Suprapubic skin (tissue), 3 donors: ENCODE data around the gene MDN1.

ENCODE experiments used
- POLR2A ChIP-seq, 2 donors: fragments of 450-650 bp; IDR thresholded peaks; one replicate each; pipeline ENCODE4 v1.6.1; 2017; ENCODE audit warnings: antibody characterized with exemption in 2 of 2, mild to moderate bottlenecking in 2 of 2, moderate library complexity in 2 of 2
- TF ChIP-seq, protein P1 (sequence below), 2 donors: fragments of 200-600 bp in 1 of 2; fragments of 450-650 bp in 1 of 2; sonication (generic) in 1 of 2; IDR thresholded peaks; one replicate each; pipeline ENCODE4 v1.5.1; 2016 to 2019; ENCODE audit warnings: antibody characterized with exemption in 2 of 2, mild to moderate bottlenecking in 1 of 2, moderate library complexity in 1 of 2

DNA sequence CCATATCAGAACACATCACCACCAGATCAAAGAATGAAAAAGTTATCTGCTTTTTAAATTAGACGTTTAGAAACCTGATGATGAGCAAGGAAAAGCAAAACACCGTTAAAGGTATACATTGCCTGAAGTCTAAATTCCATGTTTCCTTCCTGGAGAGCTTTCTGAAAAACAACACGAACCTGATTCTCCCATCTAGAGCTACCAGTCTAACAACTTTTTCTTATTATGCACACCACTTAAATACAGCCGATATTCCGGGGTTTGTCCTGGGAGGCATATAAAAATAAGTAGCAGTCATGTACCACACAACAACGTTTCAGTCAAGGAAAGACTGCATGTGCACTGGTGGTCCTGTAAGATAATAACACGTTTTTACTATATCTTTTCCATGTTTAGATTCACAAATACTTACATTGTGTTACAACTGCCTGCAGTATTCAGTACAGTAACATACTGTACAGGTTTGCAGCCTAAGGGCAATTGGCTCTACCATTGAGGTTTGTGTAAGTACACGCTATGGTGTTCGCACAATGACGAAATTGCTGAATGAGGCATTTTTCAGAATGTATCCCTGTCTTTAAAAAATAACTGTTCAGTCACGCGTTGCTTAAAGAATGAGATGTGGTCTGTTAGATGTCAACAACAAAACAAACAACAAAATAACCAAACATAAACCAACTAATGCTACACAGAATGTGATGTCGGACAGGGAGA, 162.0 kb downstream of the MDN1 start:
- TF ChIP-seq, protein P1, sequence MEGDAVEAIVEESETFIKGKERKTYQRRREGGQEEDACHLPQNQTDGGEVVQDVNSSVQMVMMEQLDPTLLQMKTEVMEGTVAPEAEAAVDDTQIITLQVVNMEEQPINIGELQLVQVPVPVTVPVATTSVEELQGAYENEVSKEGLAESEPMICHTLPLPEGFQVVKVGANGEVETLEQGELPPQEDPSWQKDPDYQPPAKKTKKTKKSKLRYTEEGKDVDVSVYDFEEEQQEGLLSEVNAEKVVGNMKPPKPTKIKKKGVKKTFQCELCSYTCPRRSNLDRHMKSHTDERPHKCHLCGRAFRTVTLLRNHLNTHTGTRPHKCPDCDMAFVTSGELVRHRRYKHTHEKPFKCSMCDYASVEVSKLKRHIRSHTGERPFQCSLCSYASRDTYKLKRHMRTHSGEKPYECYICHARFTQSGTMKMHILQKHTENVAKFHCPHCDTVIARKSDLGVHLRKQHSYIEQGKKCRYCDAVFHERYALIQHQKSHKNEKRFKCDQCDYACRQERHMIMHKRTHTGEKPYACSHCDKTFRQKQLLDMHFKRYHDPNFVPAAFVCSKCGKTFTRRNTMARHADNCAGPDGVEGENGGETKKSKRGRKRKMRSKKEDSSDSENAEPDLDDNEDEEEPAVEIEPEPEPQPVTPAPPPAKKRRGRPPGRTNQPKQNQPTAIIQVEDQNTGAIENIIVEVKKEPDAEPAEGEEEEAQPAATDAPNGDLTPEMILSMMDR (IDR thresholded peaks at IDR 0.05), result no peak
- no peak for TF ChIP-seq POLR2A (IDR thresholded peaks at IDR 0.05)
